DND-41 (cell line): Measurements from ENCODE around the gene SP140L.

Experiments used
- CTCF ChIP-seq: IDR thresholded peaks from 2 replicates; pipeline ENCODE4 v1.5.1; 2012; ENCODE audit warnings: borderline replicate concordance, low read length, moderate library complexity, mild to moderate bottlenecking; ENCODE audit not compliant: poor library complexity, severe bottlenecking; ENCODE audit errors: extremely low read depth
- EZH2 ChIP-seq: IDR thresholded peaks from 3 replicates; pipeline ENCODE4 v1.6.1; 2012; ENCODE audit warnings: borderline replicate concordance, low read depth, mild to moderate bottlenecking, moderate library complexity, low read length, inconsistent platforms; ENCODE audit not compliant: severe bottlenecking

- TF ChIP-seq CTCF (no peak), EZH2 (no peak)
These were observed 3.4 kb upstream of the SP140L start for GRCh38 chr2:230323385-230324106.
